Astrocyte (in vitro differentiated cells and primary cell): ENCODE results near the gene BTBD3.

ENCODE experiments used
- EZH2 ChIP-seq: IDR thresholded peaks from 2 replicates; pipeline ENCODE4 v1.6.1; 2012; ENCODE audit warnings: mild to moderate bottlenecking, low read length, inconsistent platforms; ENCODE audit not compliant: insufficient read depth
- TF ChIP-seq, protein P1 (sequence below): IDR thresholded peaks from 2 replicates; pipeline ENCODE4 v1.5.1; 2011; ENCODE audit warnings: low read depth, mild to moderate bottlenecking, inconsistent platforms, low read length, moderate library complexity; ENCODE audit not compliant: insufficient read depth

DNA sequence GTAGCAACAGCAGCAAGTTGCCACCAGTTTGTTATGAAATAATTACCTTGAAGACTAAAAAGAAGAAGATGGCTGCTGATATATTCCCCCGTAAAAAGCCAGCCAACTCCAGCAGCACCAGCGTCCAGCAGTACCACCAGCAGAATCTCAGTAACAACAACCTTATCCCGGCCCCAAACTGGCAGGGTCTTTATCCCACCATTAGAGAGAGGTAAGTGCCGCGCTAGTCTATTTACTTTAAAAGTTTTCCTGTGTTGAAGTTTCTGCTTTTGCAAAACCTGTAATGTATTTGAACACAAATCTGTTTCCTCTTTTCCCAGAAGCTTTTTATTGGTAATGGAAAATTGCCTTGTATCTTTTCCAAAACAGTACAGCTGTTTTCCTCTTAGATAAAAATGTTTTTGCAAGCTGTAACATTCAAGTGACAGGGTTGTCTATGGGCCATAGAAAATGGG lies 725 bp downstream of the BTBD3 start:
- TF ChIP-seq, protein P1, sequence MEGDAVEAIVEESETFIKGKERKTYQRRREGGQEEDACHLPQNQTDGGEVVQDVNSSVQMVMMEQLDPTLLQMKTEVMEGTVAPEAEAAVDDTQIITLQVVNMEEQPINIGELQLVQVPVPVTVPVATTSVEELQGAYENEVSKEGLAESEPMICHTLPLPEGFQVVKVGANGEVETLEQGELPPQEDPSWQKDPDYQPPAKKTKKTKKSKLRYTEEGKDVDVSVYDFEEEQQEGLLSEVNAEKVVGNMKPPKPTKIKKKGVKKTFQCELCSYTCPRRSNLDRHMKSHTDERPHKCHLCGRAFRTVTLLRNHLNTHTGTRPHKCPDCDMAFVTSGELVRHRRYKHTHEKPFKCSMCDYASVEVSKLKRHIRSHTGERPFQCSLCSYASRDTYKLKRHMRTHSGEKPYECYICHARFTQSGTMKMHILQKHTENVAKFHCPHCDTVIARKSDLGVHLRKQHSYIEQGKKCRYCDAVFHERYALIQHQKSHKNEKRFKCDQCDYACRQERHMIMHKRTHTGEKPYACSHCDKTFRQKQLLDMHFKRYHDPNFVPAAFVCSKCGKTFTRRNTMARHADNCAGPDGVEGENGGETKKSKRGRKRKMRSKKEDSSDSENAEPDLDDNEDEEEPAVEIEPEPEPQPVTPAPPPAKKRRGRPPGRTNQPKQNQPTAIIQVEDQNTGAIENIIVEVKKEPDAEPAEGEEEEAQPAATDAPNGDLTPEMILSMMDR = no peak
- no peak for TF ChIP-seq EZH2
